Measurements from ENCODE around the gene CNNM2.

The CNNM2 gene

GRCh38 chr10:102917962-102918816 is at the start of gene CNNM2:
Gene CNNM2 (plus strand): TSS chr10:102918294. CDS start chr10:102918481, 187 bp downstream.
- peak; percentile 90 to 93 for ATAC-seq

GRCh38 chr10:102868911-102869257 is 49.2 kb upstream of the CNNM2 start:
- no peak for ATAC-seq

- peak; percentile 27 to 28 for ATAC-seq
Observed at GRCh38 chr10:102869258-102870198, 48.6 kb upstream of the CNNM2 start, which contains the start of gene AS3MT. Gene AS3MT (plus strand): TSS chr10:102869470. CDS start chr10:102869593, 123 bp downstream.

- no peak for ATAC-seq
Observed at GRCh38 chr10:102870221-102870620, 47.9 kb upstream of the CNNM2 start.

GRCh38 chr10:102872163-102872562 is 45.9 kb upstream of the CNNM2 start:
- ATAC-seq, result no peak

- no peak for ATAC-seq
Observed at GRCh38 chr10:102876747-102877153, 41.3 kb upstream of the CNNM2 start.

- ATAC-seq, result no peak
Observed at GRCh38 chr10:102878629-102879028, 39.5 kb upstream of the CNNM2 start.

- no peak for ATAC-seq
Observed at GRCh38 chr10:102880256-102880655, 37.8 kb upstream of the CNNM2 start.

- no peak for ATAC-seq
Observed at GRCh38 chr10:102888048-102888447, 30.0 kb upstream of the CNNM2 start.

- ATAC-seq, result no peak
Observed at GRCh38 chr10:102894466-102895213, 23.5 kb upstream of the CNNM2 start.

- ATAC-seq, result no peak
Observed at GRCh38 chr10:102900006-102900405, 18.1 kb upstream of the CNNM2 start.

GRCh38 chr10:102904346-102904745 is 13.7 kb upstream of the CNNM2 start:
- ATAC-seq, result no peak

GRCh38 chr10:102906507-102906906 is 11.6 kb upstream of the CNNM2 start:
- ATAC-seq, result no peak

- ATAC-seq, result no peak
Observed at GRCh38 chr10:102914781-102915180, 3.3 kb upstream of the CNNM2 start.

GRCh38 chr10:102916173-102916572 is 1.9 kb upstream of the CNNM2 start:
- no peak for ATAC-seq

- ATAC-seq, result peak; percentile 48 to 54
Observed at GRCh38 chr10:102917314-102917961, 656 bp upstream of the CNNM2 start.

- no peak for ATAC-seq
Observed at GRCh38 chr10:102918817-102919245, 737 bp downstream of the CNNM2 start.

GRCh38 chr10:102919246-102919959 is 1.3 kb downstream of the CNNM2 start:
- no peak for ATAC-seq

GRCh38 chr10:102919992-102920739 is 2.1 kb downstream of the CNNM2 start:
- no peak for ATAC-seq

- no peak for ATAC-seq
Observed at GRCh38 chr10:102923601-102924000, 5.5 kb downstream of the CNNM2 start.

GRCh38 chr10:102926842-102927241 is 8.7 kb downstream of the CNNM2 start:
- ATAC-seq, result no peak
